SK-N-DZ (cell line): Measurements from ENCODE around the gene ZNF594.
"Not testable (repeated sequence)": the region's sequence is repeated elsewhere in the genome, so short reads cannot be mapped to it uniquely, and the experiment has no call there.

Source experiments
- DNase-seq: peaks from one replicate; pipeline ENCODE4 v3.0.0-alpha.2; 2015; ENCODE audit warnings: low spot score

Gene ZNF594

DNA sequence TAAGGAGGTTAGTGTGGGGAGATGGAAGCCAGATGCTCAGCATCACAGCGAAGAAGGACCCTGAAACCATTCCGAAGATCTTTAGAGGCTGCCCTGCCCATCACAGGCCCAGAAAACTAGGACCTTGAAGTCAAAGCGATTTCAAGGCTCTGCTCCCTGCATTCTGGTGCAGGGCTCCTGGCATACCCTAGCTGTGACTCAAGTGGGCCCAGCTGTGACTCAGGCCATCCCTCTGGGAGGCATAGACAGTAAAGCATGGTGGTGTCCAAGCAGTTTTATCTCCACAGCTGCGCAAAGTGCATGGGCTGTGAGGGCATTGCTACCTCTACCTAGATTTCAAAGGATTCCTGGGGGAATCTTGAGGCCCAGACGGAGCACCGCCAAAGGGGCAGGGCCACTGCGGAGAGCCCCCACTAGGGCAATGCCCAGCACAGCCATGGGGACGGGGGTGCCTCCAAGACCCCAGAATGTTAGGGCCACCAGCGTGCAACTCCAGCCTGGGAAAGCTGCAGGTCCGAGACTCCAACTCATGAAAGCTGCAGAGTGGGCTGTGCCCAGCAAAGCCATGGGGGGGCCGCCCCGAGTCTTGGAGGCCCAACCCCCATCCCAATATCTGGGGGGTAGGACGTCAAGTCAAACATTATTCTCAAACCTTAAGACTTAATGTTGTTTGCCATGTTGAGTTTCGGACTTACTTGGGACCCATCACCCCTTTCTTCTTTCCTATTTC lies 11.7 kb upstream of the ZNF594 start:
- DNase-seq = no peak

DNA sequence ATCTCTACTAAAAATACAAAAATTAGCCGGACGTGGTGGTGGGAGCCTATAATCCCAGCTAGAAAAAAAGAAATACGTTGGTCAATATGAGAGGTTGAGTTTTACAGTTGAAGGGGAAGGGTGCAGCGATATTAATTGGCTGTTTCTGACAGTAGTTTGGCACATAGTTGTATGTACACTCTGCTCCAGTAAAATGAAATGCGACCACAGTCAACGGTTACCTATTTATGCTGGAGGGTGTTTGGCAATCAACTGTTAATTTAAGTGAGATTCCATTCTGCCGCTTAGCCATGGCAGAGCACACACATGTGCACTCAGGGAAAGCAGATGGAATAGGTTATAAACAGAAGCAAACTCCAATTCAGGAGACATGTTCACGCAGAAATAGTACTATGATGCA lies 9.3 kb upstream of the ZNF594 start:
- DNase-seq = no peak

GRCh38 chr17:5200360-5200759 lies 8.7 kb upstream of the ZNF594 start:
- DNase-seq = no peak

- no peak for DNase-seq
Observed at GRCh38 chr17:5198472-5198871, 6.8 kb upstream of the ZNF594 start.

DNA sequence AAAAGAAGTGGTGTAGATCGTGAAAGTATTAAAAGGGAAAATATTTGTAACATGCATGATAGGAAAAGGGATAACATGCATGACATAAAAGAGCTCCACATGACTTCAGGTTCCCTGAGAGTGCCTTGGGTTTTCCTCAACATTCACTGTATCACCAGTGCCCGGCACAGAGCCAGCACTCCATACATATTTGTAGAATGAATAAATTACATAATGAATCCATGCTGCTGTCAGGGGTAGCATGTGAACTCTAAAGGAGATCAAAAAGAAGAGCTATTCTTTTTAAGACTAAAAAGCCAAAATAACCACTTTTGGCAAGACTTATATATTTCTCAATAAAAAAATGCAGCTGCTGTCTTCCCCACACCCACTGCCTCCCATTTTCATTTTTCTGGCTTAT lies 2.7 kb upstream of the ZNF594 start:
- no peak for DNase-seq

GRCh38 chr17:5184288-5184687 lies 7.4 kb downstream of the ZNF594 start:
- no peak for DNase-seq

DNA sequence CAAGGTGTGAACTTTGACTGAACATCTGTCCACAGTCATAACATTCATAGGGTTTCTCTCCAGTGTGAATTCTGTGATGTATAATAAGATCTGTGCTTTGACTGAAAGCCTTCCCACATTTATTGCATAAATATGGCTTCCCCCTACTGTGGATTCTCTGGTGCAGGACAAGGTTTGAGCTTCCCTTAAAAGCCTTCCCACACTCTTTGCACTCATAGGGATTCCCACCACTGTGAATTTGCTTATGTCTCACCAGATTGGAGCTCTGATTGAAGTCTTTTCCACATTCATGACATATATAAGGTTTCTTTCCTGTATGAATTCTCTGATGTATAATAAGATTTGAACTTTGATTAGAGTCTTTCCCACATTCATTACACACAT lies 8.3 kb downstream of the ZNF594 start:
- DNase-seq = no peak

DNA sequence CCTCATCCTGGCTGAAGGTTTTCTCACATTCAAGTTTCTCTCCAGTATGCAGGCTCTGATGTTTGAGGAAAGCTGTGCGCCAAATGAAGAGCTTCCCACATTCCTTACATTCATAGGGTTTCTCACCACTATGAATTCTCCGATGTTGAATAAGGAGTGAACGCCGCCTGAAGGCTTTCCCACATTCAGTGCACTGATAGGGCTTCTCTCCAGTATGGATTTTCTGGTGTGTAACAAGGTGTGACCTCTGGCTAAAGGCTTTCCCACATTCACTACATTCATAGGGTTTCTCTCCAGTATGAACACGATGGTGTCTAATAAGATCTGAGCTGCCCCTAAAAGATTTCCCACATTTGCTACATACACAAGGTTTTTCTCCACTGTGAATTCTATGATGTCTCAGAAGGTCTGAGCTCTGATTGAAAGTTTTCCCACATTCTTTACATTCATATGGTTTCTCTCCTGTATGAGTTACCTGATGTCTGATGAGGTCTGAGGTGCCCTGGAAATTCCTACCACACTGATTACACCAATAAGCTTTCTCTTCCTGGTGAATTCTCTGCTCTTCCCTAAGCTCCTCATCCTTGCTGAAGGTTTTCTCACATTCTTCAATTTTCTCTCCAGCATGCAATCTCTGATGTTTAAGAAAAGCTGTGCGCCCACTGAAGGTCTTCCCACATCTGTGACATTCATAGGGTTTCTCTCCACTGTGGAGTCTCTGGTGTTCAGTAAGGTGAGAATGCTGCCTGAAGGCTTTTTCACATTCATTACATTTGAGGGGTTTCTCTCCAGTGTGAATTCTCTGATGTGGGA lies 8.9 kb downstream of the ZNF594 start:
- no peak for DNase-seq

GRCh38 chr17:5181509-5182305 lies 10.0 kb downstream of the ZNF594 start:
- DNase-seq = no peak

- no peak for DNase-seq
Observed at GRCh38 chr17:5179003-5179402, 12.7 kb downstream of the ZNF594 start.

- not testable (repeated sequence) for DNase-seq
Observed at GRCh38 chr17:5175027-5175426, 16.6 kb downstream of the ZNF594 start.

DNA sequence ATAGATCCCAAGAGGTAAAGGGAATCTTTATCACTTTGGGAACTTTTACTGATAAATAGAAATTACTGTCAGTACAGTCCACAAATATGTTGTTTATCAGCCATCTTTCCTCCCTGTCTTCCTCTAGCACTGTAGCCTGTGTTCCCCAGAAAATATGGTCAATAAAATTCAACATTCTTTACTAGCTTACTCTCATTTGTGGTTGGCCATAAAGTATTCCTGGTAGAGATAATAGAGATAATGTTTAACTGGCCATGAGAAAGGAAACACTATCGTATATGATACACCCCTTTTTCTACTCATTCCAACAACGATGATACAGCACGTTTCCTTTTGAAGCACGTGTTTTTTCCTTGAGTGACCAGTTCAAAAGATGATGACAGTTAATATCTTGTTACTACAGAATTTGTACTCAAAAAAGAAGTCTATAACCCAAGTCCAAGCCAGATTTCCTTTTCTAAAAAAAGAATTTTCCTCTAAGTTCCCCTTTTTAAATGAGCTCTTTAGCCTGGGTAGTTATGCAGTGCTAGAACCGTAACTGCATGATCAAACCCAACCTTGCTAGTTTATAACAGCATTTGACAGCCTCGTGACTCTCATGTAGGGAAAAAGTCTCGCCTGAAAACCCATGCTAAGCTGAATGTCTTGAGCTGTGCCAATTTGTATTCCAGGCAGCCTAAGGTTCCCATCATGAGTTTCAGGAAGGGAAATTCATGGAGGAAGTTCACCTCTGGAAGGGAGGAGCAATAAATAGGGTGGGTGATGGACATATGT lies 25.7 kb downstream of the ZNF594 start:
- DNase-seq = not testable (repeated sequence)

- DNase-seq = no peak
Observed at GRCh38 chr17:5164436-5164835, 27.2 kb downstream of the ZNF594 start.

GRCh38 chr17:5161793-5162192 lies 29.9 kb downstream of the ZNF594 start:
- DNase-seq = not testable (repeated sequence)

DNA sequence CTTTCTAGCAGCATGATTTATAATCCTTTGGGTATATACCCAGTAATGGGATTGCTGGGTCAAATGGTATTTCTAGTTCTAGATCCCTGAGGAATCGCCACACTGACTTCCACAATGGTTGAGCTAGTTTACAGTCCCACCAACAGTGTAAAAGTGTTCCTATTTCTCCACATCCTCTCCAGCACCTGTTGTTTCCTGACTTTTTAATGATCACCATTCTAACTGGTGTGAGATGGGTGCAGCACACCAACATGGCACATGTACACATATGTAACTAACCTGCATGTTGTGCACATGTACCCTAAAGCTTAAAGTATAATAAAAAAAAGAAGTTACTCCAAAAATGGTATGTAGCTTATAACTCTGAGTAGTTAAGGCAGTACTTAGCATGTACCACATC lies 31.0 kb downstream of the ZNF594 start:
- DNase-seq = not testable (repeated sequence)

DNA sequence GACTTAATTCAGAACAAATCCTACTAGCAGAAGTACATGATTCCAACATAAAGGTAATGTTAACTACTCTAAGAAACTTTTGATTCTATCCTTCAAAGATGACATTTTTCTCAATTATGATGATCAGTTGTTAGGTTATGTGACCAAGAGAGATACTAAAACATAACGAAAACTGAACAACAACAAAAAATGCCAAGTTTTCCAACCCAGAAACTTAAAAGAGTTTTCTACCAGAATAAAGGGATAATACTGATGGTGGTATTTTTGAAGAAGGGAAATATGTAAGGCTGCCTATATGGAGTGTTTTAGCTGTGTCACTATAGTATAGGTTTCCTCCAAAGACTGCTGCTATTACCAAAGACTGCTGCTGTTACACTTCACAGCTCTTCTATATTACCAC lies 45.5 kb downstream of the ZNF594 start:
- not testable (repeated sequence) for DNase-seq

DNA sequence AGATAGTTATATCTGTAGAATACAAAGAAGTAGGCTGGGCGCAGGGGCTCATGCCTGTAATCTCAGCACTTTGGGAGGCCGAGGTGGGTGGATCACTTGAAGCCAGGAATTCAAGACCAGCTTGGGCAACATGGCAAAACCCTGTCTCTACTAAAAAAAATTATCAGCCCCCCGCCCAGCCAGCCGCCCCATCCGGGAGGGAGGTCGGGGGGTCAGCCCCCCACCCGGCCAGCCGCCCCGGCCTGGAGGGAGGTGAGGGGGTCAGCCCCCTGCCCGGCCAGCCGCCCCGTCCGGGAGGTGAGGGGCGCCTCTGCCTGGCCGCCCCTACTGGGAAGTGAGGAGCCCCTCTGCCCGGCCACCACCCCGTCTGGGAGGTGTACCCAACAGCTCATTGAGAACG lies 48.8 kb downstream of the ZNF594 start:
- DNase-seq = not testable (repeated sequence)

DNA sequence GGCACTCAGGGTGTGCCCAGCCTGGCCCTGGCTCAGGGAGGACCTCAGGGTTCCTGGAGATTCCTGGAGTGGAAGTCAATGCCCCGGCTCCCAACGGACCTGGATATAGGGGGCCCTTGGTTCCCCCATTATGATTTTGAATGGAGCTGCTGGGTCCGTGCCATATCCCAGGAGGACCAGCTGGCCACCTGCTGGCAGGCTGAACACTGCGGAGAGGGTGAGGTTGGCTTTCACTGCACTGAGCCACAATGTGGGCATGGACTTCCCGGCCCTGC lies 52.3 kb downstream of the ZNF594 start:
- no peak for DNase-seq

DNA sequence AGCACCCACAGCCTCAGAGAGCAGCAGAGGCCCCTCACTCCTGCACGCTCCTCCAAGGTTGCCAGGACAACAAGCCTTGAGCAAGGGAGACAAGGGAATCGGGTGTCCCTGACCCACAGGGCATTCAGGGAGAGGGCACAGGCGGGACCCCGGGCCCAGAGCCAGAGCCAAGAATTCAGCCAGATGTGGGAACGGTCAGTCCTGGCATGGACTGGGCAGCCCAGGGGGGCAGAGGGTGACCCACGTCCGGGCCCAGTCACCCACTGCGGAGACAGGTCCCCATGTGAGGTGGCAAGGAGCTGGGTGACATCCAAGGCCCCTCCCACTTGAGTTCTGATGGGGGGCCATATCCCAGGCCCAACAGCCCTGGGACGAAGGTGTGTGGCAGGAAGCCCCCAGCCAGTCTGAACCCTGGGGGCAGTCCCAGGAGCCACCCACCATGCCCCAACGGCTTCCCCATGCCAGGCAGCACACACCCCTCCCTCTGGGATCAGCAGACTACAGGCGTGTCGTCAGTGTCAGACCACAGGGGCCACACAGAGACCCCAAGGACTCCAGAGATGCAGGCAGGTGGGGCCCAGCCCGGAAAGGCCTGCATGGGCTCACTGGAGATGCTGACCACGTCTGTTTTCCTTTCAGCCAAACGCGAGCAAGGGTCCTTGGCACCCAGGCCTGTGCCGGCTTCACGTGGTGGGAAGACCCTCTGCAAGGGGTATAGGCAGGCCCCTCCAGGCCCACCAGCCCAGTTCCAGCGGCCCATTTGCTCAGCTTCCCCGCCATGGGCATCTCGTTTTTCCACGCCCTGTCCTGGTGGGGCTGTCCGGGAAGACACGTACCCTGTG lies 52.8 kb downstream of the ZNF594 start:
- DNase-seq = no peak

DNA sequence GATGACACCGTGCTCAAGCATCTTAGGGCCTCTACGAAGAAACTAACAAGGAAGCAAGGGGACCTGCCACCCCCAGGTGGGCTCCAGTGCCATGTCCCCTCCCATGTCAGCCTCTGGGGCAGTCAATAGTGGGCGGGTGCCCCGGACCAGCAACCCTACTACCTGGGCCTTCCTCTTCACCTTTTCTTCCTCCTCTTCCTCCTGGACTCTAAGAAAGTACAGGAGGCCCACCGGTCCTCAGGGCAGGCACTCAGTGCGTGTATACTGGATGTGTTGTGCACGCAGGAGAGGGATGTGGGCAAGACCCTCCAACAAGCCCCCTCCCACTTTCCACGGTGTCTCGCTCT lies 53.5 kb downstream of the ZNF594 start:
- not testable (repeated sequence) for DNase-seq
